ENCODE results near the gene EPB41L3. TPM values are rescaled to one million over a fixed set of nuclear protein-coding genes. Genes with fewer than 3 reads are reported as not detected.

Gene EPB41L3
- total RNA-seq, 1 experiment from 2014 or later: 0.36 TPM

GRCh38 chr18:5539391-5539790, 4.4 kb downstream of the EPB41L3 start:
- H3K27me3 ChIP-seq (ENCODE audit: control insufficient read depth, insufficient read depth, low read length): no peaks in the 10 kb centered on the region; the same call in 1 of the 2 replicates
- no peaks in the 10 kb centered on the region for H3K36me3 ChIP-seq (ENCODE audit: control insufficient read depth, insufficient read depth, low read length)
- no peak for ATAC-seq
- intact Hi-C loops (cut with micrococcal nuclease; ENCODE audit: unreplicated experiment): no loop called here
- no peaks in the 10 kb centered on the region for H3K4me1 ChIP-seq (ENCODE audit: control insufficient read depth, insufficient read depth, low read length)
- ChIA-PET POLR2A (no interaction called here), CTCF (no interaction called here)
- BruUV-seq (replicated peaks): no TSS peak
- no peak overlapping the region for H3K4me3 ChIP-seq (ENCODE audit: low read depth in 2 of 2, low read length in 2 of 2)
- no peak for DNase-seq (ENCODE audit: low read depth, low spot score)
- H3K9me3 ChIP-seq (ENCODE audit: control insufficient read depth, insufficient read depth, low read depth, low read length): no peaks in the 10 kb centered on the region
- TF ChIP-seq CTCF (IDR thresholded peaks at IDR 0.05): no peak
- no peak for TF ChIP-seq SIN3A (IDR thresholded peaks at IDR 0.05; ENCODE audit: borderline replicate concordance, insufficient read depth, low read depth, low read length)
- TF ChIP-seq REST (IDR thresholded peaks at IDR 0.05; ENCODE audit: insufficient read depth in 1 of 2, low read depth in 2 of 2, low read length in 1 of 2): no peak
- TF ChIP-seq TCF7L2 (IDR thresholded peaks at IDR 0.05; ENCODE audit: low read depth, low read length): no peak
- TF ChIP-seq POLR2AphosphoS5 (IDR thresholded peaks at IDR 0.05; ENCODE audit: low read depth, low read length): no peak
- in situ Hi-C loops (cut with HindIII; ENCODE audit: low pct_unique_long_range_greater_than_20kb, low sequenced_read_pairs): no loop called here
- no peak overlapping the region for H3K27ac ChIP-seq (ENCODE audit: low read length)

GRCh38 chr18:5538544-5538943, 5.3 kb downstream of the EPB41L3 start:
- no peaks in the 10 kb centered on the region for H3K4me1 ChIP-seq (ENCODE audit: control insufficient read depth, insufficient read depth, low read length)
- in situ Hi-C loops (cut with HindIII; ENCODE audit: low pct_unique_long_range_greater_than_20kb, low sequenced_read_pairs) (no loop called here), intact Hi-C loops (cut with micrococcal nuclease; ENCODE audit: unreplicated experiment) (no loop called here)
- no peaks in the 10 kb centered on the region for H3K36me3 ChIP-seq (ENCODE audit: control insufficient read depth, insufficient read depth, low read length)
- BruUV-seq (replicated peaks): no TSS peak
- ChIA-PET CTCF (no interaction called here), POLR2A (no interaction called here)
- no peak for ATAC-seq
- no peak for TF ChIP-seq REST (IDR thresholded peaks at IDR 0.05; ENCODE audit: insufficient read depth in 1 of 2, low read depth in 2 of 2, low read length in 1 of 2)
- no peak for TF ChIP-seq CTCF (IDR thresholded peaks at IDR 0.05)
- no peak for TF ChIP-seq TCF7L2 (IDR thresholded peaks at IDR 0.05; ENCODE audit: low read depth, low read length)
- TF ChIP-seq POLR2AphosphoS5 (IDR thresholded peaks at IDR 0.05; ENCODE audit: low read depth, low read length): no peak
- TF ChIP-seq SIN3A (IDR thresholded peaks at IDR 0.05; ENCODE audit: borderline replicate concordance, insufficient read depth, low read depth, low read length): no peak
- H3K4me3 ChIP-seq (ENCODE audit: low read depth in 2 of 2, low read length in 2 of 2): no peak overlapping the region
- H3K27me3 ChIP-seq (ENCODE audit: control insufficient read depth, insufficient read depth, low read length): no peaks in the 10 kb centered on the region; the same call in 1 of the 2 replicates
- H3K27ac ChIP-seq (ENCODE audit: low read length): no peak overlapping the region
- no peak for DNase-seq (ENCODE audit: low read depth, low spot score)
- no peaks in the 10 kb centered on the region for H3K9me3 ChIP-seq (ENCODE audit: control insufficient read depth, insufficient read depth, low read depth, low read length)
